HEK293 (cell line): ENCODE data around the gene TBX1.

Experiments
- CTCF ChIA-PET: fragments of 350-600 bp; formaldehyde crosslinking; extraction: SDS; loops from one replicate; lab custom pipeline; 2021; ENCODE audit warnings: antibody characterized with exemption; lab: Yijun Ruan, JAX
- POLR2A ChIA-PET: fragments of 300-600 bp; formaldehyde crosslinking; extraction: SDS; loops from one replicate; lab custom pipeline; 2020; ENCODE audit warnings: antibody characterized with exemption, inconsistent platforms; lab: Yijun Ruan, JAX
- H3K27ac ChIP-seq: fragments of 200-500 bp; sonication (Bioruptor generic); 2 replicates; pipeline ENCODE4 v1.5.1; 2014; ENCODE audit warnings: low read depth, low read length, control low read depth, inconsistent platforms; ENCODE audit errors: extremely low read depth
- H3K36me3 ChIP-seq, 2 experiments: fragments of 200-500 bp in 1 of 2; sonication (Bioruptor generic) in 1 of 2; 1 replicate in 1 of 2; 2 replicates in 1 of 2; pipeline ENCODE4 v1.5.1; 2014 to 2017; ENCODE audit warnings: inconsistent platforms in 2 of 2, low read length in 2 of 2; ENCODE audit not compliant: control insufficient read depth in 2 of 2, insufficient read depth in 1 of 2
- H3K4me1 ChIP-seq: fragments of 200-500 bp; sonication (Bioruptor generic); 2 replicates; pipeline ENCODE4 v1.5.1; 2014; ENCODE audit warnings: mild to moderate bottlenecking, low read length, inconsistent platforms; ENCODE audit not compliant: control insufficient read depth, insufficient read depth
- H3K4me3 ChIP-seq: 2 replicates; pipeline ENCODE4 v1.5.1; 2011; ENCODE audit warnings: low read depth, mild to moderate bottlenecking, control low read depth, low read length, moderate library complexity
- H3K9me3 ChIP-seq: fragments of 200-500 bp; sonication (Bioruptor generic); 2 replicates; pipeline ENCODE4 v1.5.1; 2014; ENCODE audit warnings: low read depth, low read length, inconsistent platforms; ENCODE audit not compliant: control insufficient read depth, insufficient read depth
- GLI2 ChIP-seq: fragments of 450-650 bp; formaldehyde crosslinking; IDR thresholded peaks from 2 replicates; pipeline ENCODE4; 2017; ENCODE audit warnings: missing biosample characterization, missing genetic modification characterization, low read depth, borderline replicate concordance
- GLI4 ChIP-seq: fragments of 450-650 bp; formaldehyde crosslinking; IDR thresholded peaks from 2 replicates; pipeline ENCODE4 v1.5.1; 2016; ENCODE audit warnings: missing biosample characterization, missing genetic modification characterization
- GLIS2 ChIP-seq: fragments of 450-650 bp; formaldehyde crosslinking; IDR thresholded peaks from 2 replicates; pipeline ENCODE4 v1.5.1; 2016; ENCODE audit warnings: missing biosample characterization, missing genetic modification characterization
- KLF1 ChIP-seq: fragments of 450-650 bp; formaldehyde crosslinking; IDR thresholded peaks from 2 replicates; pipeline ENCODE4 v1.5.1; 2016; ENCODE audit warnings: missing biosample characterization, missing genetic modification characterization
- KLF10 ChIP-seq: fragments of 450-650 bp; IDR thresholded peaks from 2 replicates; pipeline ENCODE4 v1.5.1; 2018; ENCODE audit warnings: missing biosample characterization, mild to moderate bottlenecking, missing genetic modification characterization
- MYNN ChIP-seq: fragments of 450-650 bp; formaldehyde crosslinking; IDR thresholded peaks from 2 replicates; pipeline ENCODE4 v1.5.1; 2016; ENCODE audit warnings: missing biosample characterization, missing genetic modification characterization, borderline replicate concordance
- MZF1 ChIP-seq: fragments of 450-650 bp; formaldehyde crosslinking; IDR thresholded peaks from 2 replicates; pipeline ENCODE4 v1.5.1; 2017; ENCODE audit warnings: missing biosample characterization, missing genetic modification characterization, borderline replicate concordance
- PATZ1 ChIP-seq: fragments of 450-650 bp; formaldehyde crosslinking; IDR thresholded peaks from 2 replicates; pipeline ENCODE4 v1.5.1; 2016; ENCODE audit warnings: missing biosample characterization, missing genetic modification characterization
- PRDM10 ChIP-seq: fragments of 450-650 bp; formaldehyde crosslinking; IDR thresholded peaks from 2 replicates; pipeline ENCODE4 v1.5.1; 2016; ENCODE audit warnings: missing biosample characterization, missing genetic modification characterization
- SP3 ChIP-seq: fragments of 450-650 bp; formaldehyde crosslinking; IDR thresholded peaks from 2 replicates; pipeline ENCODE4 v1.5.1; 2016; ENCODE audit warnings: missing biosample characterization, missing genetic modification characterization
- ZBTB21 ChIP-seq: fragments of 450-650 bp; formaldehyde crosslinking; IDR thresholded peaks from 2 replicates; pipeline ENCODE4 v1.5.1; 2017; ENCODE audit warnings: missing biosample characterization, missing genetic modification characterization
- ZBTB8A ChIP-seq: fragments of 450-650 bp; formaldehyde crosslinking; IDR thresholded peaks from 2 replicates; pipeline ENCODE4 v1.5.1; 2016; ENCODE audit warnings: missing biosample characterization, missing genetic modification characterization
- ZEB2 ChIP-seq: fragments of 450-650 bp; formaldehyde crosslinking; IDR thresholded peaks from 2 replicates; pipeline ENCODE4 v1.5.1; 2016; ENCODE audit warnings: missing biosample characterization, missing genetic modification characterization
- ZFP41 ChIP-seq: fragments of 450-650 bp; formaldehyde crosslinking; IDR thresholded peaks from 2 replicates; pipeline ENCODE4 v1.5.1; 2016; ENCODE audit warnings: missing biosample characterization, missing genetic modification characterization, borderline replicate concordance
- ZNF121 ChIP-seq: fragments of 450-650 bp; formaldehyde crosslinking; IDR thresholded peaks from 2 replicates; pipeline ENCODE4 v1.5.1; 2016; ENCODE audit warnings: missing biosample characterization, missing genetic modification characterization
- ZNF2 ChIP-seq: fragments of 450-650 bp; formaldehyde crosslinking; IDR thresholded peaks from 2 replicates; pipeline ENCODE4 v1.5.1; 2016; ENCODE audit warnings: missing biosample characterization, missing genetic modification characterization
- ZNF223 ChIP-seq: fragments of 450-650 bp; formaldehyde crosslinking; IDR thresholded peaks from 2 replicates; pipeline ENCODE4 v1.5.1; 2016; ENCODE audit warnings: missing biosample characterization, missing genetic modification characterization
- ZNF416 ChIP-seq: fragments of 450-650 bp; formaldehyde crosslinking; IDR thresholded peaks from 2 replicates; pipeline ENCODE4 v1.5.1; 2016; ENCODE audit warnings: missing biosample characterization, missing genetic modification characterization
- ZNF473 ChIP-seq: fragments of 450-650 bp; formaldehyde crosslinking; IDR thresholded peaks from 2 replicates; pipeline ENCODE4 v1.5.1; 2017; ENCODE audit warnings: missing biosample characterization, missing genetic modification characterization
- ZNF629 ChIP-seq: fragments of 450-650 bp; formaldehyde crosslinking; IDR thresholded peaks from 2 replicates; pipeline ENCODE4 v1.5.1; 2017; ENCODE audit warnings: missing biosample characterization, missing genetic modification characterization
- ZNF830 ChIP-seq: fragments of 450-650 bp; IDR thresholded peaks from 2 replicates; pipeline ENCODE4 v1.5.0; 2018; ENCODE audit warnings: missing biosample characterization, missing genetic modification characterization, low read depth, mild to moderate bottlenecking, moderate library complexity
- ZXDB ChIP-seq: fragments of 450-650 bp; formaldehyde crosslinking; IDR thresholded peaks from 2 replicates; pipeline ENCODE4 v1.5.1; 2016; ENCODE audit warnings: missing biosample characterization, missing genetic modification characterization
- TF ChIP-seq, protein P1 (sequence below): fragments of 450-650 bp; formaldehyde crosslinking; IDR thresholded peaks from 2 replicates; pipeline ENCODE4 v1.5.1; 2016; ENCODE audit warnings: missing biosample characterization, missing genetic modification characterization
- TF ChIP-seq, protein P2 (sequence below): fragments of 450-650 bp; formaldehyde crosslinking; optimal IDR thresholded peaks from 2 replicates; pipeline ENCODE3; 2016; ENCODE audit warnings: missing biosample characterization, mild to moderate bottlenecking, missing genetic modification characterization
- TF ChIP-seq, protein P3 (sequence below): fragments of 450-650 bp; formaldehyde crosslinking; IDR thresholded peaks from 2 replicates; pipeline ENCODE4 v1.5.1; 2016; ENCODE audit warnings: missing biosample characterization, missing genetic modification characterization

TBX1 gene

GRCh38 chr22:19806213-19807160 is 45.9 kb downstream of the TBX1 start:
- ChIA-PET POLR2A (interaction anchor here (3.0 kb wide), 1 partner anchor 48 kb away, joined by 12 read pairs; the partner anchor contains the start of genes GNB1L and RTL10), CTCF (interaction anchor here (0.6 to 1.5 kb wide), 4 partner anchors 12 to 76 kb away, joined by 3 to 8 read pairs (median 4); no protein-coding TSS in a partner anchor)
- peaks cover 0 to 17% of the 10 kb centered on the region in 2 experiments; a peak in 1 of 3 replicates for H3K36me3 ChIP-seq
- H3K9me3 ChIP-seq, result no peaks in the 10 kb centered on the region
- H3K4me1 ChIP-seq, result peaks cover 3% of the 10 kb centered on the region
- H3K4me3 ChIP-seq, result no peak overlapping the region
- H3K27ac ChIP-seq, result no peak overlapping the region; the same call in 1 of the 2 replicates
- TF ChIP-seq ZNF223 (tag by site-specific recombination) (no peak), ZBTB21 (tag by site-specific recombination) (no peak), ZNF473 (no peak), ZEB2 (peak; percentile 79; the same call in 1 of the 2 replicates), PATZ1 (tag by site-specific recombination) (0 out of 2 replicates have a peak, but pooled peaks have one; percentile 57), MYNN (tag by site-specific recombination) (peak; percentile 94), ZXDB (tag by site-specific recombination) (no peak), PRDM10 (tag by site-specific recombination) (peak; percentile 10; the same call in 1 of the 2 replicates), ZFP41 (no peak), ZNF629 (tag by site-specific recombination) (no peak; the same call in 1 of the 2 replicates), ZBTB8A (tag by site-specific recombination) (0 out of 2 replicates have a peak, but pooled peaks have one; percentile 60), ZNF830 (tag by site-specific recombination) (no peak), KLF10 (peak; percentile 96), SP3 (tag by site-specific recombination) (peak; percentile 55; the same call in 1 of the 2 replicates), MZF1 (tag by site-specific recombination) (no peak), ZNF416 (tag by site-specific recombination) (no peak), ZNF121 (tag by site-specific recombination) (no peak), GLI4 (tag by site-specific recombination) (no peak), ZNF2 (no peak), KLF1 (tag by site-specific recombination) (peak; percentile 100), GLI2 (tag by site-specific recombination) (no peak), GLIS2 (tag by site-specific recombination) (no peak; the same call in 1 of the 2 replicates)
- TF ChIP-seq, protein P1, sequence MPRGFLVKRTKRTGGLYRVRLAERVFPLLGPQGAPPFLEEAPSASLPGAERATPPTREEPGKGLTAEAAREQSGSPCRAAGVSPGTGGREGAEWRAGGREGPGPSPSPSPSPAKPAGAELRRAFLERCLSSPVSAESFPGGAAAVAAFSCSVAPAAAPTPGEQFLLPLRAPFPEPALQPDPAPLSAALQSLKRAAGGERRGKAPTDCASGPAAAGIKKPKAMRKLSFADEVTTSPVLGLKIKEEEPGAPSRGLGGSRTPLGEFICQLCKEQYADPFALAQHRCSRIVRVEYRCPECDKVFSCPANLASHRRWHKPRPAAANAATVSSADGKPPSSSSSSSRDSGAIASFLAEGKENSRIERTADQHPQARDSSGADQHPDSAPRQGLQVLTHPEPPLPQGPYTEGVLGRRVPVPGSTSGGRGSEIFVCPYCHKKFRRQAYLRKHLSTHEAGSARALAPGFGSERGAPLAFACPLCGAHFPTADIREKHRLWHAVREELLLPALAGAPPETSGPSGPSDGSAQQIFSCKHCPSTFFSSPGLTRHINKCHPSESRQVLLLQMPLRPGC (tag by site-specific recombination), result 0 out of 2 replicates have a peak, but pooled peaks have one; percentile 13
- TF ChIP-seq, protein P2, sequence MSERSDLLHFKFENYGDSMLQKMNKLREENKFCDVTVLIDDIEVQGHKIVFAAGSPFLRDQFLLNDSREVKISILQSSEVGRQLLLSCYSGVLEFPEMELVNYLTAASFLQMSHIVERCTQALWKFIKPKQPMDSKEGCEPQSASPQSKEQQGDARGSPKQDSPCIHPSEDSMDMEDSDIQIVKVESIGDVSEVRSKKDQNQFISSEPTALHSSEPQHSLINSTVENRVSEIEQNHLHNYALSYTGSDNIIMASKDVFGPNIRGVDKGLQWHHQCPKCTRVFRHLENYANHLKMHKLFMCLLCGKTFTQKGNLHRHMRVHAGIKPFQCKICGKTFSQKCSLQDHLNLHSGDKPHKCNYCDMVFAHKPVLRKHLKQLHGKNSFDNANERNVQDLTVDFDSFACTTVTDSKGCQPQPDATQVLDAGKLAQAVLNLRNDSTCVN (tag by site-specific recombination), result peak; percentile 37
- TF ChIP-seq, protein P3, sequence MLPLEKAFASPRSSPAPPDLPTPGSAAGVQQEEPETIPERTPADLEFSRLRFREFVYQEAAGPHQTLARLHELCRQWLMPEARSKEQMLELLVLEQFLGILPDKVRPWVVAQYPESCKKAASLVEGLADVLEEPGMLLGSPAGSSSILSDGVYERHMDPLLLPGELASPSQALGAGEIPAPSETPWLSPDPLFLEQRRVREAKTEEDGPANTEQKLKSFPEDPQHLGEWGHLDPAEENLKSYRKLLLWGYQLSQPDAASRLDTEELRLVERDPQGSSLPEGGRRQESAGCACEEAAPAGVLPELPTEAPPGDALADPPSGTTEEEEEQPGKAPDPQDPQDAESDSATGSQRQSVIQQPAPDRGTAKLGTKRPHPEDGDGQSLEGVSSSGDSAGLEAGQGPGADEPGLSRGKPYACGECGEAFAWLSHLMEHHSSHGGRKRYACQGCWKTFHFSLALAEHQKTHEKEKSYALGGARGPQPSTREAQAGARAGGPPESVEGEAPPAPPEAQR (tag by site-specific recombination), result no peak
